PC-9 (cell line): ENCODE data around the gene ALG5.

ENCODE experiments used
- CTCF ChIP-seq: fragments of 200-600 bp; sonication (generic); conservative IDR thresholded peaks from 2 replicates; pipeline ENCODE4 v1.6.1; 2017; ENCODE audit warnings: mixed run types, antibody characterized with exemption, mild to moderate bottlenecking, moderate library complexity
- EZH2 ChIP-seq: fragments of 200-600 bp; sonication (generic); IDR thresholded peaks from 2 replicates; pipeline ENCODE4 v1.8.0; 2017; ENCODE audit warnings: antibody characterized with exemption, low read depth

- TF ChIP-seq CTCF (no peak), EZH2 (no peak)
Observed at GRCh38 chr13:36915896-36916640, 83.1 kb downstream of the ALG5 start.
